HepG2 (cell line): ENCODE results near the gene SLC25A10. TPM values are rescaled to one million over a fixed set of nuclear protein-coding genes. Genes with fewer than 3 reads are reported as not detected.

Experiments
- ATAC-seq: fragments of 200-7000 bp; cut with Tn5 transposase; 3 replicates; pipeline ENCODE4 v1.9.1; 2020; ENCODE audit warnings: mild to moderate bottlenecking, moderate library complexity
- BruUV-seq: library from RNA; stranded (reverse); fragments of 400-500 nt; replicated peaks from 2 replicates; lab custom pipeline; 2021; lab: Mats Ljungman, UMichigan
- CTCF ChIA-PET: fragments of 300-600 bp; formaldehyde crosslinking; extraction: SDS; loops from one replicate; lab custom pipeline; 2021; ENCODE audit warnings: low total read pairs, inconsistent platforms, low intra/inter-chr PET ratio; lab: Yijun Ruan, JAX
- POLR2A ChIA-PET: fragments of 350-600 bp; sonication (Branson Sonifier 250); formaldehyde crosslinking; loops from one replicate; lab custom pipeline; 2020; ENCODE audit warnings: antibody characterized with exemption, inconsistent platforms; lab: Yijun Ruan, JAX
- DNase-seq: peaks from one replicate; pipeline ENCODE4 v3.0.0-alpha.2; 2015; ENCODE audit warnings: low spot score
- FAIRE-seq: peaks from 3 replicates; lab custom pipeline; 2011; peaks lifted over from hg19 to GRCh38; lab: Jason Lieb, UNC
- H2AFZ ChIP-seq: one replicate; pipeline ENCODE4 v1.6.1; 2011; ENCODE audit warnings: low read length, inconsistent platforms
- H3K27ac ChIP-seq: fragments of 300-600 bp; 3 replicates; pipeline ENCODE4 v1.8.0; 2011; ENCODE audit warnings: mixed run types, mild to moderate bottlenecking, mixed read lengths, low read length, inconsistent platforms; ENCODE audit not compliant: insufficient read depth; ENCODE audit errors: extremely low read length
- H3K27me3 ChIP-seq, 2 experiments: fragments of 200-600 bp in 1 of 2; 2 replicates in 1 of 2; 3 replicates in 1 of 2; pipeline versions ENCODE4 v1.6.0 to v1.8.0; 2011; ENCODE audit warnings: low read length in 2 of 2, mild to moderate bottlenecking in 2 of 2, moderate library complexity in 2 of 2, inconsistent platforms in 1 of 2; ENCODE audit not compliant: insufficient read depth in 2 of 2, control insufficient read depth in 1 of 2
- H3K36me3 ChIP-seq, 2 experiments: fragments of 200-600 bp in 1 of 2; replicated peaks in 1 of 2; 2 replicates in 1 of 2; 3 replicates in 1 of 2; pipeline versions ENCODE4 v1.5.1 to v1.8.0; 2011; ENCODE audit warnings: low read length in 2 of 2, inconsistent platforms in 1 of 2; ENCODE audit not compliant: insufficient read depth in 2 of 2, control insufficient read depth in 1 of 2
- H3K4me1 ChIP-seq: 2 replicates; pipeline ENCODE4 v1.5.1; 2012; ENCODE audit warnings: low read length, inconsistent platforms; ENCODE audit not compliant: insufficient read depth
- H3K4me2 ChIP-seq: 2 replicates; pipeline ENCODE4 v1.6.0; 2011; ENCODE audit warnings: low read depth, low read length, inconsistent platforms
- H3K4me3 ChIP-seq, 3 experiments: fragments of 200-600 bp in 1 of 3; sonication (generic), shearing (Covaris generic) in 1 of 3; replicated peaks in 1 of 3; 2 replicates each; pipeline ENCODE4 v1.5.1; 2011 to 2016; ENCODE audit warnings: low read length in 3 of 3, inconsistent platforms in 2 of 3, low read depth in 2 of 3, mild to moderate bottlenecking in 2 of 3, control low read depth in 1 of 3, mixed read lengths in 1 of 3; ENCODE audit not compliant: insufficient read depth in 1 of 3
- H3K79me2 ChIP-seq: one replicate; pipeline ENCODE4 v1.6.1; 2011; ENCODE audit warnings: low read length, inconsistent platforms; ENCODE audit not compliant: insufficient read depth
- H3K9ac ChIP-seq: 2 replicates; pipeline ENCODE4 v1.6.0; 2011; ENCODE audit warnings: mild to moderate bottlenecking, low read depth, low read length, inconsistent platforms; ENCODE audit not compliant: insufficient read depth
- H3K9me3 ChIP-seq: 2 replicates; pipeline ENCODE4 v1.5.1; 2012; ENCODE audit warnings: mild to moderate bottlenecking, low read length
- H4K20me1 ChIP-seq: 2 replicates; pipeline ENCODE4 v1.6.0; 2011; ENCODE audit warnings: inconsistent platforms, mild to moderate bottlenecking, low read length, moderate library complexity; ENCODE audit not compliant: insufficient read depth
- ATAD3A ChIP-seq: sonication (generic); formaldehyde crosslinking; IDR thresholded peaks from 2 replicates; pipeline ENCODE4 v1.4.0; 2020; ENCODE audit warnings: missing genetic modification reagents
- FOXO1 ChIP-seq: sonication (generic); formaldehyde crosslinking; IDR thresholded peaks from 2 replicates; pipeline ENCODE4 v1.4.0; 2020; ENCODE audit warnings: missing genetic modification reagents
- MIXL1 ChIP-seq: IDR thresholded peaks from 2 replicates; pipeline ENCODE4 v1.6.1; 2016
- NFE2L1 ChIP-seq: sonication (generic); formaldehyde crosslinking; IDR thresholded peaks from 2 replicates; pipeline ENCODE4 v1.4.0; 2020; ENCODE audit warnings: missing genetic modification reagents, mild to moderate bottlenecking, borderline replicate concordance
- PBX2 ChIP-seq: IDR thresholded peaks from 2 replicates; pipeline ENCODE4 v1.6.1; 2016; ENCODE audit warnings: control low read depth
- SP1 ChIP-seq, 2 experiments: fragments of 450-650 bp in 1 of 2; sonication (generic) in 1 of 2; formaldehyde crosslinking in 1 of 2; IDR thresholded peaks; 2 replicates each; pipeline versions ENCODE4 v1.4.0 to v1.6.1; 2016 to 2020; ENCODE audit warnings: missing genetic modification reagents in 1 of 2
- TBX2 ChIP-seq: sonication (generic); formaldehyde crosslinking; IDR thresholded peaks from 2 replicates; pipeline ENCODE4 v1.5.0; 2020; ENCODE audit warnings: missing genetic modification reagents, mild to moderate bottlenecking, borderline replicate concordance
- XRCC5 ChIP-seq: fragments of 200-400 bp; formaldehyde crosslinking; optimal IDR thresholded peaks from 2 replicates; pipeline ENCODE3; 2017; ENCODE audit warnings: mild to moderate bottlenecking, low read length
- ZBTB14 ChIP-seq: sonication (generic); formaldehyde crosslinking; IDR thresholded peaks from 2 replicates; pipeline ENCODE4 v1.4.0; 2020; ENCODE audit warnings: missing genetic modification reagents
- ZBTB42 ChIP-seq: sonication (generic); formaldehyde crosslinking; IDR thresholded peaks from 2 replicates; pipeline ENCODE4 v1.5.0; 2020; ENCODE audit warnings: mild to moderate bottlenecking, missing genetic modification reagents
- ZBTB7B ChIP-seq: sonication (generic); formaldehyde crosslinking; IDR thresholded peaks from 2 replicates; pipeline ENCODE4 v1.4.0; 2020; ENCODE audit warnings: missing genetic modification reagents
- ZFP1 ChIP-seq: IDR thresholded peaks from 2 replicates; pipeline ENCODE4 v1.6.1; 2016
- ZFP90 ChIP-seq: sonication (generic); formaldehyde crosslinking; IDR thresholded peaks from 2 replicates; pipeline ENCODE4 v1.8.0; 2022; ENCODE audit warnings: missing genetic modification reagents, mild to moderate bottlenecking, inconsistent platforms, borderline replicate concordance
- ZNF362 ChIP-seq: sonication (generic); formaldehyde crosslinking; IDR thresholded peaks from 2 replicates; pipeline ENCODE4 v1.4.0; 2020; ENCODE audit warnings: missing genetic modification reagents, mild to moderate bottlenecking, borderline replicate concordance
- ZNF770 ChIP-seq: sonication (generic); formaldehyde crosslinking; IDR thresholded peaks from 2 replicates; pipeline ENCODE4 v1.5.0; 2020; ENCODE audit warnings: mild to moderate bottlenecking, missing genetic modification reagents
- ZNF879 ChIP-seq: sonication (generic); formaldehyde crosslinking; IDR thresholded peaks from 2 replicates; pipeline ENCODE4 v1.8.1; 2023; ENCODE audit warnings: missing genetic modification reagents
- ZZZ3 ChIP-seq: sonication (generic); formaldehyde crosslinking; IDR thresholded peaks from 2 replicates; pipeline ENCODE4 v1.4.0; 2020; ENCODE audit warnings: missing genetic modification reagents, mild to moderate bottlenecking, borderline replicate concordance
- WGBS: methylation state at CpG from one replicate; pipeline ENCODE4 v1.1.6; 2017; ENCODE audit warnings: low lambda C conversion rate; 5-methylcytosine and 5-hydroxymethylcytosine counted together
- in situ Hi-C: cut with HindIII; loops from 2 replicates; pipeline ENCODE4 v1.10.0; 2017; ENCODE audit warnings: low pct_unique_long_range_greater_than_20kb; ENCODE audit not compliant: extremely low pct_ligation_motif_present
- intact Hi-C: fragments of 100-400 bp; cut with micrococcal nuclease; formaldehyde crosslinking; loops from one replicate; pipeline ENCODE4 v1.10.0; 2022; ENCODE audit not compliant: unreplicated experiment
- polyA plus RNA-seq, 8 experiments: library from polyadenylated mRNA; depleted of rRNA in 3 of 8; stranded (reverse) in 7 of 8; unstranded in 1 of 8; fragments of >200 nt; fragmentation: Illumina TruSeq in 4 of 8; extraction: Trizol in 4 of 8; gene quantifications; 2 replicates each; pipeline versions ENCODE4 v1.2.1 to v1.2.3, GENCODE V29; 2011 to 2016; ENCODE audit warnings: low read depth in 4 of 8, missing spikeins in 1 of 8, mixed read lengths in 1 of 8; ENCODE audit not compliant: insufficient read depth in 1 of 8
- total RNA-seq, 5 experiments: library from RNA; depleted of rRNA; stranded (reverse); fragments of >200 nt; fragmentation: Illumina TruSeq; extraction: Trizol; gene quantifications; 2 replicates each; pipeline ENCODE4 v1.2.3, GENCODE V29; 2016; ENCODE audit warnings: low read depth in 1 of 5

The SLC25A10 gene
- total and polyA plus RNA-seq, 2 of the 13 experiments (the other 11 are each of a cell fraction or from before 2014, with no cell fraction given), result 46.5 to 140 TPM

GRCh38 chr17:81712468-81713003, 452 bp downstream of the SLC25A10 start (continued):
- TF ChIP-seq ZNF770 (CRISPR knock-in tag), result no peak; the same call in 1 of the 2 replicates
- 0 out of 2 replicates have a peak, but pooled peaks have one; percentile 76 for TF ChIP-seq ZBTB42 (CRISPR knock-in tag)

GRCh38 chr17:81713004-81713555, 996 bp downstream of the SLC25A10 start:
- in situ Hi-C loops (no loop called here), intact Hi-C loops (no loop called here)
- Histone ChIP-seq H3K9ac (peak overlapping the region; percentile 93), H3K79me2 (peaks cover 31% of the 10 kb centered on the region), H2AFZ (no peak overlapping the region), H4K20me1 (no peaks in the 10 kb centered on the region), H3K4me1 (peaks cover 32% of the 10 kb centered on the region), H3K4me2 (peak overlapping the region; percentile 96), H3K4me3 (peak overlapping the region; percentile 87 to 95 (median 92)), H3K9me3 (no peaks in the 10 kb centered on the region), H3K27ac (peak overlapping the region; percentile 93), H3K36me3 (peaks cover 17 to 36% of the 10 kb centered on the region in 2 experiments), H3K27me3 (no peaks in the 10 kb centered on the region; a peak in 1 of 5 replicates)
- under 1% methylated on average over 17 of the region's 18 CpGs for WGBS
- FAIRE-seq, result no peak
- no TSS peak for BruUV-seq
- ATAC-seq, result peak; percentile 20
- POLR2A ChIA-PET, result interaction anchor here (0.6 to 6.3 kb wide), 18 partner anchors 10 to 325 kb away, joined by 3 to 143 read pairs (median 9); partner anchors contain the start of genes ARL16, CCDC137, DCXR and HGS
- DNase-seq, result peak; percentile 68
- CTCF ChIA-PET, result interaction anchor here (0.6 kb wide), 1 partner anchor 154 kb away, joined by 3 read pairs; no protein-coding TSS in a partner anchor
- TF ChIP-seq XRCC5 (peak; percentile 13), SP1 (IDR thresholded peaks at IDR 0.05) (no peak), SP1 (CRISPR knock-in tag; IDR thresholded peaks at IDR 0.05) (no peak), ZZZ3 (CRISPR knock-in tag) (peak; percentile 27; the same call in 1 of the 2 replicates), ZFP90 (CRISPR knock-in tag) (no peak), MIXL1 (0 out of 2 replicates have a peak, but pooled peaks have one; percentile 5), NFE2L1 (no peak), TBX2 (no peak), ATAD3A (CRISPR knock-in tag) (no peak), ZNF362 (no peak), ZBTB7B (no peak), ZNF879 (no peak; the same call in 1 of the 2 replicates), FOXO1 (CRISPR knock-in tag) (0 out of 2 replicates have a peak, but pooled peaks have one; percentile 9), PBX2 (CRISPR knock-in tag) (no peak), ZBTB14 (CRISPR knock-in tag) (no peak), ZFP1 (CRISPR knock-in tag) (no peak)
